NCI-H226 (cell line): ENCODE measurements around the gene PSMB9.
"Not testable (repeated sequence)": the region's sequence is repeated elsewhere in the genome, so short reads cannot be mapped to it uniquely, and the experiment has no call there.

Experiments
- DNase-seq: peaks from one replicate; pipeline ENCODE4 v3.0.0-alpha.2; 2015

Gene PSMB9

DNA sequence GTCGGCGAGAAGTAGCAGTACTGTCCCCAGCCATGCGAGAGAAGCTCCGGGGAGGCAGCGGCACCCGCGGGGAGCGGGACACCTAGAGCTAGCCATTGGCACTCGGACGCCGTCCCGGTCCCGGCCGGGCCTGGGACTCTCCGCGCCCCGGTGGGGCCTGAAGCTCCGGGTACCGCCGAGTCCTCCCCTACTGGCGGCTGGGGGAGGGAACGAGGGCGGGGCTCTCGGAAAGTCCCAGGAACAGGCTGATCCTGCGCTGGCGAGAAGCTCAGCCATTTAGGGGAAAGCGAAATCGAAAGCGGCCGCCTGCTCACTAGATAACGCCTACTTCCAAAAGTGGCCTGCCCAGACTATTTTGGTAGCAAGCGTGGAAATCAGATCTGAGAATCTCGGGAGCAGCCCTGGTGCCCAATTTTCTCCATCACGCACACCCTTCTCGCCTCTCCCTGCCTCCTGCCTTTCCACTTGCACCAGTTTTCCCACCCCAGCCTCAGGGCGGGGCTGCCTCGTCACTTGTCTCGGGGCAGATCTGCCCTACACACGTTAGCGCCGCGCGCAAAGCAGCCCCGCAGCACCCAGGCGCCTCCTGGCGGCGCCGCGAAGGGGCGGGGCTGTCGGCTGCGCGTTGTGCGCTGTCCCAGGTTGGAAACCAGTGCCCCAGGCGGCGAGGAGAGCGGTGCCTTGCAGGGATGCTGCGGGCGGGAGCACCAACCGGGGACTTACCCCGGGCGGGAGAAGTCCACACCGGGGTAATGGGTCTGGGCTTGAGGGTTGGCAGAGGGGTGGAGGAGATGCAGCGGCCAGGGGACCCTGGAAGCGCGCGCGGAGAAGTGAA is at the start of gene PSMB9, which contains the start of gene TAP1:
Gene PSMB9 (plus strand): TSS at position 652 of the 835 bp plus-strand sequence. CDS start 38 bp downstream, at position 690.
Gene TAP1 (minus strand): TSS at position 164 of the 835 bp plus-strand sequence. CDS start 68 bp downstream, at position 96.
- peak; percentile 92 for DNase-seq

DNA sequence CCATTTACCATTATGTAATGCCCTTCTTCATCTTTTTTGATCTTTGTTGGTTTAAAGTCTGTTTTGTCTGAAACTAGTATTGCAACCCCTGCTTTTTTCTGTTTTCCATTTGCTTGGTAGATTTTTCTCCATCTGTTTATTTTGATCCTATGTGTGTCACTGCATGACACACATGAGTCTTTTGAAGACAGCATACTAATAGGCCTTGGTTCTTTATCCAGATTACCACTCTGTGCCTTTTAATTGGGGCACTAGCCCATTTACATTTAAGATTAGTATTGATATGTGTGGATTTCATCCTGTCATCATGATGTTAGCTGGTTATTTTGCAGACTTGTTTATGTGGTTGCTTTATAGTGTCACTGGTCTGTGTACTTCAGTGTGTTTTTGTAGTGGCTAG is 48.6 kb upstream of the PSMB9 start:
- not testable (repeated sequence) for DNase-seq

DNA sequence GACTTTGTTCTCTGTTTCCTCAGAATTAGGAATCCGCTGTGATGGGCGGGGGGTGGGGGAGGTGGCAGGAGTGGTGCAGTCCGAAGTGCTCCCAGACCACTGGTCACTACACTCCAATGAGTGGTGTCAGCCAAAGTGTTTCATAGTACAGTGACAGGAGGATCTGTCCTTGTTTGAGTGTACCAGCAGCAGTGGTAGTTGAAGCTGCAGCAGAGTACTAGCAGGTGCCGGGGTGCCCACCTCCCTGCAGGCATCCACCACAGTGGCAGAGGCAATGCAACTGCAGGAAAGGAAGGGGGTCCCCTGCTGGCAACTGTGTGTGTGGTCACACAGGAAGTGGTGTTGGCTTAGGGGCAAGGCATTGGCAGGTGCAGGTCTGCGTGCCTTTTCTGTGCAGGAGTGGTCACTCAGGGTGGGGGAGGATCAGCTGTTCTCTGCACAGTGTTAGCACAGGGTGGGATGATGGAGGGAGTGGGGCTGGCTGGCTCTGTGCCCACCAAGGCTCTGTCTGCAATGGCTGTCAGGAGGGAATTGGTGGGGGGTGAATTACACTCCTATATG is 46.9 kb upstream of the PSMB9 start:
- DNase-seq, result no peak

DNA sequence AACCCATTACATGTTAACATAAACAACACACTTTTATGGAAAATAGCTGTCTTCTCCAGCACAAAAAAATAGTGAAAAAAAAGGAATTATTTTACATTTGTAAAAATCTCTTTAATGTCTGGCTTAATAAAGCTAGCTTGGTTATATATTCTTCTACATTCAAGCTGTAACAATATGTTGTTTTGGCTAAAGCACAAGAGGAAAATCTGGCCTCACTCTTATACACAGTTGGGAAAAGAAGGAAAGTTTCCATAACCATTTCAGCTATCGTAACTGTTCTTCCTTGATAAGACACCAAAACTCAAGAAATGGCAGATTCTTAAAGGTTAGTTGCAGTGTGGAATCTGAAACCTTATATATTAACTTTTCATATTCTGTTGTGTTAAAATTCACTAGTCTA is 44.8 kb upstream of the PSMB9 start:
- no peak for DNase-seq

DNA sequence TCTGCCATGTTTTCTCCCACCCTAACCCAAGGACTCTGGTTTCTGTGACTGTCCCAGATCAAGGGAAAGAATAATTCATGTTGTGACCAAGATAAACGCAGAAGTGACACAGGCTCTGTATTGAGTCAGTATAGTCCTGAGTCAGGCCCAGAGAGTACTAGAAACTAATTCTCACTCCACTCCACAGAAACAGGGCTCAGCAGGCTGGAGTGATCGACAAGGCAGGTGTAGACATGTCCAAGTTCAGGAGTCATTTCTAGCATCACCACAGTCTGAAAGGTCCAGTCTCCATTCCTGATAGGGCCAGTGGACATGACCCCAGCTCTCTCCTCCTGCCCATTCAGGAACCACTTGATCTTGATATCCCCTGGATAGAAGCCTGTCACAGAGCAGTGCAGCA is 39.8 kb upstream of the PSMB9 start:
- no peak for DNase-seq

DNA sequence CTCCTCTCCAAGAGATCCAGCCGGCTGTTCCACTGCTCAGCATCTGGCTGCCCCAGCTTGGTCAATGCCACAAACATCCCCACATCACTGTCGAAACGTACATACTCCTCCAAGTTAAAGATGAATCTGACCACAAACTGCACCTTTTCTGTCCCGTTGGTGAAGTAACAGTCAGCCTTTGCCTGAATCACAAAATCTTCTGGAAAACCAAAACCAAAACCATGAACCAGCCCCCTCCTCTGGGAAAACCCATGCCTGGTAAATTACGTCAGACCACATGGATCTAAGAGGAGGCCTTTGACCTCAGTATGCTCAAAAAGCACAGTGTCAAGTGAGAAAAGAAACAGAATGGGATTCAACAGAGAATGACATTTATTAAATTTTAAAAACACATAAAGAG is 38.9 kb upstream of the PSMB9 start:
- no peak for DNase-seq

DNA sequence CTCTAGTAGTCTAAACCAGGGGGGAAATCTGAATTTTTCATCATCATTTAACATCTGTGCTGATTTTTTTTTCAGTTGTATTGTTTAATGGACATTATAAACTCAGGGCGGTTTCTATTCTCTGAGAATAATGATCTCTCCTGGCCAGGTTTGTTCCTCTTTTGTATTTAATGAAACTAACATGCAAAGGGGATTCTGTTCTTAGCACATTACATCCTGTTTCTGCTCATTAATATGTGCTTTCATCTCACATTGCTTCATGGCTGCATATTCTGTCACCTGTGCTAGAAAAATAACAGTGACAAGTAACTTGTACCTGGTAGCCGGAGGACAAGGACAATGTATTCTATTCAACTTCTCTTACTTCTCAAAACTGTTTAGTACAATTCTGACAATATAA is 38.0 kb upstream of the PSMB9 start:
- no peak for DNase-seq

DNA sequence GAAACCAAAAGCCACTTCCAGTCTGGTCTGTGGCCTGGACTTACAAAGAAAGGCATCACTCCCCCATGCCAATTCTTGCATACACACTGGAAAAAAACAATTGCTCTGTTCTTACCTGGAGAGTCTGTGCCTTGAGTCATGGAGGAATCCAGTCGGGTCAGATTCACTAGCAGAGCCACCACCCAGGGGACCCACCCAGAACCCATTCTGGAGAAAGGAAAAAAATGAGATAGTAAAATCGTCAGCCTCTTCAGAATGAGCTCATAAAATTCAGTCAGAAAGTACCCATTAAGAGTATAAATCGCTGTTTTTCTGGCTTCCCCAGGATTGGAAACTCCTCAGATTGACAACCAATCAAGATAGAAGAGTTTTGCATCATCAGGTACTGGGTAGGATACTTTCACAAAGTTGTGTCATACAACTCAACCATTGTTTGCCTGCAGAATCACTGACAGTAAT is 37.2 kb upstream of the PSMB9 start, which contains the start of gene HLA-DOB:
Gene HLA-DOB (minus strand): TSS at position 257 of the 459 bp plus-strand sequence. CDS start 51 bp downstream, at position 206.
- no peak for DNase-seq

DNA sequence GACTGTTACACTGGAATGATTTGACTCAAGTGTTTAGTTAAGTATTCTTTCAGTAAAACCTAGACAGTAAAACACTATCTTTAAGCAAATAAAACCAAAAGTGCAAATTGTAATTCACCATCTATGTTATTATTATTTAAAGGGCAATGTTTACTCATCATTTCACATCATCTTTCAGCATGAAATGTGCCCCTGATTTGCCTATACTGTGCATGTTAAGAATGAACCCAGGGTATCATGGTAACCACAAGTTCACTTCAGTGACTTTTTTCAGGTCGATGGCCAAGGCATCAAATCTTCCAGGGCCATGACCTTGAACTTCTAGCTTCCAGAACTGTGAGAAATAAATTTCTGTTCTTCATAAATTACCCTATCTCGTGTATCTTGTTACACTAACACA is 35.1 kb upstream of the PSMB9 start:
- no peak for DNase-seq

DNA sequence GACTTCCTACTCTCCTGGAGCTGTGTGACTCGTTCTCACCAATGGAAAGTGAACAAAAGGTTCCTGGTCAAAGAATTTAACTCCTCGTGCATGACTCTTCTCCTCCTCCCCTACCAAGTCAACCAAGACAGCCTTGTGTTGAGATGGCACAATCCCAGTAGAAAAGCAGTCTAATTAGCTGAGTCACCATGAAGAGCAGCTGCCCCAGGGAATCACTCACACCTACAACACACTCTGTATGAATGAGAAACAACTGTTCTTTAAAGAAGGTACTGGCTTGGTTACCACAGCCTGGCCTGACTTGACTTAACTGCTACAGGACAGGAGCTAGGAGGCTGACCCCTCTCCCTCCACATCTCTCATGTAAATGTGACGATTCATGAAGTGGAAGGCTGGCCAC is 34.3 kb upstream of the PSMB9 start:
- peak; percentile 69 for DNase-seq

DNA sequence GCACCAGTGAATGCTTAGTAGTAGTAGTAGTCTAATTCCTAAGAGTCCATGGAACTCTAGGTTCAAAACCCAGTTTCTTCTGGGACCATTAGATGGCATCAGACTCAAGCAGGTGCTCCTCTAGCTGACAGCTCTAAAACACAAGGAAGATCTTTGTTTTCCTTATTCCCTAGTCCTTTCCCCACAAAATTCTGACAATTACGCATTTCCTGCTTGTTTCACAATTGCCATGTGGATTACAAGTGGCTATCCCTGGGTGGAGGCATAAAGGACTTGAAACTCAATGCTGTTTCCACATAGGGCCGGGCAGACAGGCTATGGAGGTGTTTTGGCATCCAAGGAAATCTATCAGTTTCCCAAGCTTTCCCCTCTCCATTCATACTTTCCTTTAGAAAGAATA is 28.0 kb upstream of the PSMB9 start:
- DNase-seq, result peak; percentile 29

DNA sequence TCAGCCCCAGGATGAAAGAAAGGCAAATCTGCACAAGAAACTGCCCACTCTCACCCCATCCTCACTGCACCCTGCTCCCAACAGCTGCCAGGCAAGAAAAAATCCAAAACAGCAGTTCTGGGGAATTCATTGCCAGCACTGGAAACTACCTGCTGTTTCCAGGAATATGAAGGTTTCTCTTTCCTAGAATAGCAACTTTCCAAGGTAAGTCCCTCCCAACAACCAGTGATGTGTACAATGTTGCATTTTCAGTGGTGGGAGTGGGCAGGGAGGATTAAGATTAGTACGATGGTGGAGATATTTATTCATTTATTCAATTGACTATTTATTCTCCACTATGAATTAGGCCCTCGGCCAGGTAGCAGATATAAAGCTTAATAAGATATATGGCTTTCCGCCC is 27.0 kb upstream of the PSMB9 start:
- DNase-seq, result no peak

DNA sequence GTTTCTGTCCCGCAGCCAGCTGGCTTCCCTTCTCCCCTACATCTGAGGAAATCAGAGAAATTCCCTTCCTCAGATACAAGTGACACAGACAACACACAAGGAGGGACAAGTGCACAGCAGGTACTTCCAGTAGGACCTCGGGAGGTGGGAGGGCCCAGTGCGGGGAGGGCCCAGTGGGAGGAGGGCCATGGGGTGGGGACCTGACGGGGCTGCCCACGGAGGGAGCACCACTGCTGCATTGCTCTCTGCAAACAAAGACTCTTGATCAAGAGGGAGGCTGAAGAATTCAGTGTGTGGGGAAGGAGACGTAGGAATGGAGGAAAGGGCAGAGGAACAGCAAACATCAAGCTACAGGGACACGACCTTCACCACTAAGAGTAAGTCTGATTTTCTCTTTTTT is 24.5 kb upstream of the PSMB9 start:
- DNase-seq, result no peak

DNA sequence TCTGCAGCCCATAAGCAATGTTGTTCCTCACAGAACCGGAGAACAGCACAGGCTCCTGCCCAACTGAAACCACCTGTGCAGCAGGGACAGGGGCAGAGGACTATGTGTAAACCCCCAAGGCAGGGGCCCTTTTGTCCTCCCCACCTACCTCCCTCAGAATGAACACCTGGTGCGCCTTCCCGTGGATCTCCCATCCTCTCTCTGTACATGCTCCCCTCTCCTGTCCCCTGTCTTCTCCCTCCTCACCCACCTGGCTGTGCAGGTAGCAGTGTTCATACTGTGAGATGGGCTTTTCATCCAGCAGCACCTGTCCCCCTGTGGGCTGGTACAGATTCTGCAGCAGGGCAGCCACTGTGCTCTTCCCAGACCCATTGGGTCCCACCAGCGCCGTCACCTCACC is 24.0 kb upstream of the PSMB9 start:
- no peak for DNase-seq

DNA sequence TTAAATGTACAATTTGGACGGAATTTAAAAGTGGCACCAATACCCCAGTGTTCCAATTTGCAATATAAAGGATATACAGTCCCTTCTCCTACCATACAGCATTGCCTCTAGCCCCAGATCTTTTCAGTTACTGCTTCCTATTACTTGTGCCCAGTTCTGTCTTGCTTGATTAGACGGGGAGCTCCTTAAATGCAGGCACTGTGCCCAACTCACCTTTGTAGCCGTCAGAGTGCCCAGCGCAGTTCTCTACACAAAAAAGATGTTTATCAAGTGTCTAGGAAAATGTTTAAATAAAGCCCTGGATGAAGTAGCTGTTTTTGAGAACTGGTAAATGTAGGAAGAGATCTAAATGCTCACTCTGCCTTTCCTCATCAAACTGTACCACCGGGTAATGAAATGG is 23.1 kb upstream of the PSMB9 start:
- no peak for DNase-seq

DNA sequence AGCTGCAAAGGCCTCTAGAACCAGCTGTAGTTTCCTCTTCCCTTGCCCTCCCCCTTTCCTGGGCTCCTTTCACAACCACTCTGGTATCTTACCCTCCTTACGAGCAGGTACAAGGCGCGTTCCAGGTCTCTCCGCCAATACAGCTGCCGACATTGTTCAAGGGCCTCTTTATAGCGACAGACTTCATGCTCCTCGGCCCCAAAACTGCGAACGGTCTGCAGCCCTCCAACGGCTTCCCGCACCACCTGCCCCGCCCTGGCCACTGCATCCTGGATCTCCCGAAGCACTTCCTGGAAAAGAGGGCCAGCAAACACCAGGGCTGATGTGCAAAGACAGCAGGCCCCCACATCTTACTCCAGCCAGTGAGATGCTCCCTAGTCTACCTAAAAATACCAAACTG is 21.5 kb upstream of the PSMB9 start:
- DNase-seq, result no peak

DNA sequence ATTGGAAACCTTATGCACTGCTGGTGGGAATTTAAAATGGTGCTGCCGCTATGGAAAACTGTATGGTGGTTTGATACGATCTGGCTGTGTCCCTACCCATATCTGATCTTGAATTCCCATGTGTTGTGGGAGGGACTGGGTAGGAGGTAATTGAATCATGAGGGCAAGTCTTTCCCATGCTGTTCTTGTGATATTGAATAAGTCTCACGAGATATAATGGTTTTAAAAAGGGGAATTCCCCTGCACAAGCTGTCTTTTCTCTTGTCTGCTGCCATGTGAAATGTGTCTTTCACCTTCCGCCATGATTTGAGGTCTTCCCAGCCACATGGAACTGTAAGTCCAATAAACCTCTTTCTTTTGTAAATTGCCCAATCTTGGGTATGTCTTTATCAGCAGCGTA is 20.3 kb upstream of the PSMB9 start:
- no peak for DNase-seq

DNA sequence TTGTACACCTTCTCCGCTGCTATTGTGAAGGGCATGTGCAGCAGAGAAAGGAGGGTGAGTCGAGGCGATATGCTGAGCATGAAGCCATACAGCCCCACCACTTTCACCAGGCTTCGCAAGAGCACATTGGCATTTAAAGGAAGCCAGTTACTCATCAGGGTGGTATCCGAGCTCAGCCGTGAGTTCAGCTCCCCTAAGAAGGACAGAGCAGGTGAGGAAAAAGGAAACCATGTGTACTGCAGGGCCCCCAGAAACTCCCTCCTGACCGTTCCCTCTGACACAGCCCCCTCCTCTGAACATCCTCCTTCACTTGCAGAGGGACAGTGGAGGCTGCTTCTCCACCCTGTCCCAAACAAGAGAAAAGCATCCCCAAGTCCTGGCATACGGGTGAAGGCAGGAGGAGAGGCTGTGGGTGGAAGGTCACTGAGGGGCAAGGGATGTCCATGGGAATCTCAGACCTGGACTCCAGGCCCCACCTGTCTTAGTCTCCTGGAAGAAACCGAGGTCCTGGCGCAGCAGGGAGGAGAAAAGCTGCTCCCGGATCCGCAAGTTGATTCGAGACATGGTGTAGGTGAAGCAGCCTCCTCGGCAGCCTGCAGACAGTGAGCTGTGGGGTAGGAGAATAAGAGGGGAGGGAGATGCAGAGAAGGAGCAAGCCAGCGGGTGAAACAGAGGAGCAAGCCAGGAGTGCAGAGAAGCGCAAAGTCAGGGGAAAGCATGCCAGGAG is 18.7 kb upstream of the PSMB9 start:
- DNase-seq, result no peak

DNA sequence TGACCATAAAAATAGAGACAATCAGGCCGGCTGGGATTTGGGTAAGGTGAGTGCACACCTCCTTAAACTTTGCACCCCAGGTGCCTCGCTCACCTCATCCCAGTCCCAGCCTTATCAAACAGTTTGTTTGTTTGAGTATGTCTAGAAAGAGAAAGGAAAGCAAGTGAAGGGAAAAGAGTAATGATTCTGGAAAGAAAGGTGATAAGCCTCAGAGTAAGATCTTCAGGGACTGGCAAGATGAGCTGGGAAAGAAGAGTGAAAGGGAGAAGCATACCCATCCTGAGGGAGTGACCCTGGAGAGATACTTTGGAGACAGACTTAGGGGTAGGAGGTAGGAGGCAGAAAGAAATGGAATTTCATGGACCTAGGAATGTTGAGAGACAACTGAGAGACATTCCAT is 17.1 kb upstream of the PSMB9 start:
- no peak for DNase-seq

DNA sequence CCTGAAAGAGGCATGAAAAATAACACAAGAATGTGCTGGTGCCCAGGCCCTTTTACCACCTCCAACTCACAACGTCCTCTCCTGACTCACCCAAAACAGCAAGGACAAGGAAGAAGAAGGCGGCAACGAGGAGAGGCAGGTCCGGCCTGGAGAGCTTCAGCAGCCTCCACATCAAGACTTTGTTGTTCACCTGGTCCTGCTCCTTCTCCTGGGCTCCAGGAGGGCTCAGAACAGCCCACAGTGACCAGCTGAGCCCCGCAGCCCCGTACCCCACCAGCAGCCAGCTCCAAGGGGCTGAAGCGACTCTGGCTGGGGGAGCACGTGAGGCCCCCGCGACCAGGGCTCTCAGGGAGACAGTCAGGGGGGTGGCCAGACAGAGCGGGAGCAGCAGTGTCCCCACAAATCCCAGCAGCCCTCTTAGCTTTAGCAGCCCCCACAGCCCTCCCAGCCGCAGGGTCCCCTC is 16.3 kb upstream of the PSMB9 start:
- no peak for DNase-seq

DNA sequence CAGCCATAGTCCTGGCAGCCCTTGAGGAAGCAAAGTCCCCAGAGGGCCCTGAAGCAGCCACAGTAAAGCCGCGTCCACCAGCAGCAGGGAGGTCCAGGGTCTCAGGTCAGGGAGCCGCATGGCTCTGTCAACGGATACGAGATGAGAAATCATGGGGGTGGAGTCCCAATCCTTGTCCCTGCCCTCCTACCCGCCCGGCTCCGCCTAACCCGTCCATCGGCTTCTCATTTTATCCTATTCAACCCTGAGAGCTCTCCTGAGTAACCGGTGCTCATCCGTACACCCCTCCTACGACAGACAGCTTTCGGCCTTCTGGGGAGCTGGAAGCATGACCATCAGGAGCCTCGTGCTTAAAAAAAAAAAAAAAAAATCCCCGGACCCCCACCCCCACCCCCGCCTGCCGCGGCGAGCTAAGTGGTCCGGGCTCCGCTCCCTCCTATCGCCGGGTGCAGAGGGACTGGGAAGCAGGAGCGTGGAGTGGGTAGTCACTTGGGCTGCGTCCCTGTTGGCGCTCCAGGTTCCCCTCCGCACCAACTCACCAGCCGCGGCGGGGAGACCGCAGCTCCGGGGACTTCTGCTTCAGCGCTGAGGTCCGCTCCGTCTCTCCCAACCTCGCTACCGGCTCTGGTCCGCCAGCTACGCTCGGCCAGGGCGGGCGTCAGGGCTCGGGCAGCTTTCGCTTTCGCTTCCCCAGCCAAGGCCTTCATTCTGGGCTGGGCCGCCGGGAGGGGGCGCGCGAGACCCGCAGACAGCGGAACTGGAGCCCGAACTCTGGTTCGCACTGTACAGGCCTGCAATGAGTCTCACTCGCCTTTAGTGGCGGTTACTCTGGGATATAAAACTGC is 15.7 kb upstream of the PSMB9 start, which contains the start of gene TAP2:
Gene TAP2 (minus strand): TSS at position 626 of the 845 bp plus-strand sequence. CDS start 506 bp downstream, at position 120.
- peak; percentile 83 for DNase-seq

DNA sequence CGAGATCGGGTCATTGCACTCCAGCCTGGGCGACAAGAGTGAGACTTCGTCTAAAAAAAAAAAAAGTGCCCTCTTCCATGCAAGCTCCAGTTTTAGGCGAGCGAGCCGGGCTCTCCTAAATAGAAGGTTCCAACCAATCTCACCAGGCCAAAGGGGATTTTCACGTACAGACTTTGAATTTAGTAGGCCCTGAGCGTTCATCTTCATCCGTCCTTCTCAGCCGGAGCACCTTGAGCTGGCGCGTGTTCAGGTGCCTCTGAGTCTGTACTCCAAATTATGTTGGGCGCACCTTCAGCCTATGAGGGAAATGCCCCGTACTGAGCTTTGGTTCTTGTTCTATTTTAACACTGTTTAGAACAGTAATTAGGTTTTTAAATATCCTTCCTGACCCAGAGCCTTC is 14.6 kb upstream of the PSMB9 start:
- no peak for DNase-seq
